HepG2 (cell line): ENCODE results near the gene DNAH8. TPM values are rescaled to one million over a fixed set of nuclear protein-coding genes. Genes with fewer than 3 reads are reported as not detected.

Experiments
- ATAC-seq: fragments of 200-7000 bp; cut with Tn5 transposase; 3 replicates; pipeline ENCODE4 v1.9.1; 2020; ENCODE audit warnings: mild to moderate bottlenecking, moderate library complexity
- BruUV-seq: library from RNA; stranded (reverse); fragments of 400-500 nt; replicated peaks from 2 replicates; lab custom pipeline; 2021; lab: Mats Ljungman, UMichigan
- CTCF ChIA-PET: fragments of 300-600 bp; formaldehyde crosslinking; extraction: SDS; loops from one replicate; lab custom pipeline; 2021; ENCODE audit warnings: low total read pairs, inconsistent platforms, low intra/inter-chr PET ratio; lab: Yijun Ruan, JAX
- POLR2A ChIA-PET: fragments of 350-600 bp; sonication (Branson Sonifier 250); formaldehyde crosslinking; loops from one replicate; lab custom pipeline; 2020; ENCODE audit warnings: antibody characterized with exemption, inconsistent platforms; lab: Yijun Ruan, JAX
- DNase-seq: peaks from one replicate; pipeline ENCODE4 v3.0.0-alpha.2; 2015; ENCODE audit warnings: low spot score
- FAIRE-seq: peaks from 3 replicates; lab custom pipeline; 2011; peaks lifted over from hg19 to GRCh38; lab: Jason Lieb, UNC
- H2AFZ ChIP-seq: one replicate; pipeline ENCODE4 v1.6.1; 2011; ENCODE audit warnings: low read length, inconsistent platforms
- H3K27ac ChIP-seq: fragments of 300-600 bp; 3 replicates; pipeline ENCODE4 v1.8.0; 2011; ENCODE audit warnings: mixed run types, mild to moderate bottlenecking, mixed read lengths, low read length, inconsistent platforms; ENCODE audit not compliant: insufficient read depth; ENCODE audit errors: extremely low read length
- H3K27me3 ChIP-seq, 2 experiments: fragments of 200-600 bp in 1 of 2; 2 replicates in 1 of 2; 3 replicates in 1 of 2; pipeline versions ENCODE4 v1.6.0 to v1.8.0; 2011; ENCODE audit warnings: low read length in 2 of 2, mild to moderate bottlenecking in 2 of 2, moderate library complexity in 2 of 2, inconsistent platforms in 1 of 2; ENCODE audit not compliant: insufficient read depth in 2 of 2, control insufficient read depth in 1 of 2
- H3K36me3 ChIP-seq, 2 experiments: fragments of 200-600 bp in 1 of 2; replicated peaks in 1 of 2; 2 replicates in 1 of 2; 3 replicates in 1 of 2; pipeline versions ENCODE4 v1.5.1 to v1.8.0; 2011; ENCODE audit warnings: low read length in 2 of 2, inconsistent platforms in 1 of 2; ENCODE audit not compliant: insufficient read depth in 2 of 2, control insufficient read depth in 1 of 2
- H3K4me1 ChIP-seq: 2 replicates; pipeline ENCODE4 v1.5.1; 2012; ENCODE audit warnings: low read length, inconsistent platforms; ENCODE audit not compliant: insufficient read depth
- H3K4me2 ChIP-seq: 2 replicates; pipeline ENCODE4 v1.6.0; 2011; ENCODE audit warnings: low read depth, low read length, inconsistent platforms
- H3K4me3 ChIP-seq, 3 experiments: fragments of 200-600 bp in 1 of 3; sonication (generic), shearing (Covaris generic) in 1 of 3; replicated peaks in 1 of 3; 2 replicates each; pipeline ENCODE4 v1.5.1; 2011 to 2016; ENCODE audit warnings: low read length in 3 of 3, inconsistent platforms in 2 of 3, low read depth in 2 of 3, mild to moderate bottlenecking in 2 of 3, control low read depth in 1 of 3, mixed read lengths in 1 of 3; ENCODE audit not compliant: insufficient read depth in 1 of 3
- H3K79me2 ChIP-seq: one replicate; pipeline ENCODE4 v1.6.1; 2011; ENCODE audit warnings: low read length, inconsistent platforms; ENCODE audit not compliant: insufficient read depth
- H3K9ac ChIP-seq: 2 replicates; pipeline ENCODE4 v1.6.0; 2011; ENCODE audit warnings: mild to moderate bottlenecking, low read depth, low read length, inconsistent platforms; ENCODE audit not compliant: insufficient read depth
- H3K9me3 ChIP-seq: 2 replicates; pipeline ENCODE4 v1.5.1; 2012; ENCODE audit warnings: mild to moderate bottlenecking, low read length
- H4K20me1 ChIP-seq: 2 replicates; pipeline ENCODE4 v1.6.0; 2011; ENCODE audit warnings: inconsistent platforms, mild to moderate bottlenecking, low read length, moderate library complexity; ENCODE audit not compliant: insufficient read depth
- HOXD1 ChIP-seq: sonication (generic); formaldehyde crosslinking; IDR thresholded peaks from 2 replicates; pipeline ENCODE4 v1.5.0; 2020; ENCODE audit warnings: missing genetic modification reagents
- IKZF4 ChIP-seq: sonication (generic); formaldehyde crosslinking; IDR thresholded peaks from 2 replicates; pipeline ENCODE4 v1.5.1; 2020; ENCODE audit warnings: borderline replicate concordance, mild to moderate bottlenecking, low read depth, missing genetic modification reagents; ENCODE audit errors: not compliant biosample characterization
- MTF1 ChIP-seq: sonication (generic); formaldehyde crosslinking; IDR thresholded peaks from 2 replicates; pipeline ENCODE4 v1.5.0; 2020; ENCODE audit warnings: missing genetic modification reagents
- PRPF4 ChIP-seq: fragments of 200-400 bp; formaldehyde crosslinking; IDR thresholded peaks from 2 replicates; pipeline ENCODE4 v1.6.1; 2016; ENCODE audit warnings: low read length, low read depth; ENCODE audit not compliant: poor library complexity, severe bottlenecking
- RFX1 ChIP-seq: fragments of 450-650 bp; IDR thresholded peaks from 2 replicates; pipeline ENCODE4 v1.6.1; 2017
- RFX3 ChIP-seq: IDR thresholded peaks from 2 replicates; pipeline ENCODE4 v1.6.1; 2016; ENCODE audit warnings: missing biosample characterization, missing genetic modification reagents
- RFXAP ChIP-seq: sonication (generic); formaldehyde crosslinking; IDR thresholded peaks from 2 replicates; pipeline ENCODE4 v1.4.0; 2020; ENCODE audit warnings: missing genetic modification reagents, borderline replicate concordance
- SAP130 ChIP-seq: IDR thresholded peaks from 2 replicates; pipeline ENCODE4 v1.6.1; 2016; ENCODE audit warnings: low read depth
- THYN1 ChIP-seq: sonication (generic); formaldehyde crosslinking; IDR thresholded peaks from 2 replicates; pipeline ENCODE4 v1.8.1; 2023; ENCODE audit warnings: low read depth, mild to moderate bottlenecking, moderate library complexity, missing genetic modification reagents, borderline replicate concordance
- ZNF317 ChIP-seq: sonication (generic); formaldehyde crosslinking; IDR thresholded peaks from 2 replicates; pipeline ENCODE4 v1.5.0; 2020; ENCODE audit warnings: mild to moderate bottlenecking, missing genetic modification reagents
- ZNF720 ChIP-seq: sonication (generic); formaldehyde crosslinking; IDR thresholded peaks from 2 replicates; pipeline ENCODE4 v1.4.0; 2020; ENCODE audit warnings: missing genetic modification reagents
- ZSCAN12 ChIP-seq: sonication (generic); formaldehyde crosslinking; IDR thresholded peaks from 2 replicates; pipeline ENCODE4 v1.9.0; 2021; ENCODE audit warnings: mild to moderate bottlenecking, missing genetic modification reagents
- WGBS: methylation state at CpG from one replicate; pipeline ENCODE4 v1.1.6; 2017; ENCODE audit warnings: low lambda C conversion rate; 5-methylcytosine and 5-hydroxymethylcytosine counted together
- in situ Hi-C: cut with HindIII; loops from 2 replicates; pipeline ENCODE4 v1.10.0; 2017; ENCODE audit warnings: low pct_unique_long_range_greater_than_20kb; ENCODE audit not compliant: extremely low pct_ligation_motif_present
- intact Hi-C: fragments of 100-400 bp; cut with micrococcal nuclease; formaldehyde crosslinking; loops from one replicate; pipeline ENCODE4 v1.10.0; 2022; ENCODE audit not compliant: unreplicated experiment
- polyA plus RNA-seq, 8 experiments: library from polyadenylated mRNA; depleted of rRNA in 3 of 8; stranded (reverse) in 7 of 8; unstranded in 1 of 8; fragments of >200 nt; fragmentation: Illumina TruSeq in 4 of 8; extraction: Trizol in 4 of 8; gene quantifications; 2 replicates each; pipeline versions ENCODE4 v1.2.1 to v1.2.3, GENCODE V29; 2011 to 2016; ENCODE audit warnings: low read depth in 4 of 8, missing spikeins in 1 of 8, mixed read lengths in 1 of 8; ENCODE audit not compliant: insufficient read depth in 1 of 8
- total RNA-seq, 5 experiments: library from RNA; depleted of rRNA; stranded (reverse); fragments of >200 nt; fragmentation: Illumina TruSeq; extraction: Trizol; gene quantifications; 2 replicates each; pipeline ENCODE4 v1.2.3, GENCODE V29; 2016; ENCODE audit warnings: low read depth in 1 of 5
- TF ChIP-seq, protein P1 (sequence below): IDR thresholded peaks from 2 replicates; pipeline ENCODE4 v1.6.1; 2016; ENCODE audit warnings: low read depth, borderline replicate concordance
- TF ChIP-seq, protein P2 (sequence below): sonication (generic); formaldehyde crosslinking; IDR thresholded peaks from 2 replicates; pipeline ENCODE4 v1.8.0; 2022; ENCODE audit warnings: low read depth, missing genetic modification reagents
- TF ChIP-seq, protein P3 (sequence below): sonication (generic); formaldehyde crosslinking; IDR thresholded peaks from 2 replicates; pipeline ENCODE4 v1.4.0; 2020; ENCODE audit warnings: missing genetic modification reagents
- TF ChIP-seq, protein P4 (sequence below): IDR thresholded peaks from 2 replicates; pipeline ENCODE4 v1.6.1; 2016
- TF ChIP-seq, protein P5 (sequence below): sonication (generic); formaldehyde crosslinking; conservative IDR thresholded peaks from 2 replicates; pipeline ENCODE4 v1.8.0; 2022; ENCODE audit warnings: mild to moderate bottlenecking, moderate library complexity, missing genetic modification reagents
- TF ChIP-seq, protein P6 (sequence below): sonication (generic); formaldehyde crosslinking; IDR thresholded peaks from 2 replicates; pipeline ENCODE4 v1.5.0; 2020; ENCODE audit warnings: mild to moderate bottlenecking, missing genetic modification reagents, moderate library complexity

Gene DNAH8
- total and polyA plus RNA-seq, 2 of the 13 experiments (the other 11 are each of a cell fraction or from before 2014, with no cell fraction given) = not detected

DNA sequence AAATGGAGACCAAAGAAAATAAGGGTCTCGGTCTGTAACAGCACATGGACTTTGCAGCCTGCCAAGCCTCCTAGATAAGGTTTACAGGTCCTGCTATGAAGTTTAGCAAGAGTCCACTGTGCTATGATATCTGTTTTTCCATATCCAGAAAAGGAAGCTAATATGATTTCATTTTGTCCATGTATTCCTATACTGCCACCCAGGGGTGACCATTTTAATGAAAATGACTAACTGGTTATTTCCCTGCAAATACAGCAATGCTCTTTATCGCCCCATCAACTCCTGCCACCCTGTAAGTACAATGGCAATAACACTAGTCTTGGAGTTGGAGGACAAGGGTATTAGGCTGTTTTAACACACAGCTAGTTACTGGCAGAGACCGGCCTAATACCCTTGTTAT, 218.3 kb downstream of the DNAH8 start (continued):
- TF ChIP-seq, protein P1, sequence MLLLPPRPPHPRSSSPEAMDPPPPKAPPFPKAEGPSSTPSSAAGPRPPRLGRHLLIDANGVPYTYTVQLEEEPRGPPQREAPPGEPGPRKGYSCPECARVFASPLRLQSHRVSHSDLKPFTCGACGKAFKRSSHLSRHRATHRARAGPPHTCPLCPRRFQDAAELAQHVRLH (CRISPR knock-in tag) = no peak
- TF ChIP-seq, protein P2, sequence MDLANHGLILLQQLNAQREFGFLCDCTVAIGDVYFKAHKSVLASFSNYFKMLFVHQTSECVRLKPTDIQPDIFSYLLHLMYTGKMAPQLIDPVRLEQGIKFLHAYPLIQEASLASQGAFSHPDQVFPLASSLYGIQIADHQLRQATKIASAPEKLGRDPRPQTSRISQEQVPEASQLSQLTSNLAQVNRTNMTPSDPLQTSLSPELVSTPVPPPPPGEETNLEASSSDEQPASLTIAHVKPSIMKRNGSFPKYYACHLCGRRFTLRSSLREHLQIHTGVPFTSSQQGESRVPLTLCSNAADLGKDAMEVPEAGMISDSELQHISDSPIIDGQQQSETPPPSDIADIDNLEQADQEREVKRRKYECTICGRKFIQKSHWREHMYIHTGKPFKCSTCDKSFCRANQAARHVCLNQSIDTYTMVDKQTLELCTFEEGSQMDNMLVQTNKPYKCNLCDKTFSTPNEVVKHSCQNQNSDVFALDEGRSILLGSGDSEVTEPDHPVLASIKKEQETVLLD (CRISPR knock-in tag) = no peak
- no peak for TF ChIP-seq HOXD1 (CRISPR knock-in tag)

DNA sequence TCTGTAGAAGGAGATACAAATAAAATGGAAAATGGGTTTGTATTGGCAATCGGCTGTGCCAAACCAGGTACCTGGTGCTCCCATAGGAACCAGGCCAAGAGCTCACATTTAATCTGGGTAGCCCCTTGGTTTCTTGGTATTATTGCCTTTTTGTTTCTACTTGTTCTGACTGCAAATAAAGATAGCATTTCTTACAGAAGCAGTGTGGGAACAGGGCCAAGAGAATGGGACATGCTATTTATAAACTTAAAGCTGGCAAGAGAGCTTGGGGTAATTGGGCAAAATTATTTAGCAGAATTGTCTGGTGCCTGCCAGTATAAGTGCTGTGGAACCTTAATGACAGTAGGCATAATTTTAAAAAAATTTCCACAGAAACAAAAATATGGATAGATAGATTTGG, 219.9 kb downstream of the DNAH8 start:
- FAIRE-seq = no peak
- Histone ChIP-seq H3K27me3 (no peaks in the 10 kb centered on the region), H3K9ac (no peak overlapping the region), H3K9me3 (no peaks in the 10 kb centered on the region), H3K4me1 (no peaks in the 10 kb centered on the region), H3K4me2 (no peak overlapping the region), H3K36me3 (no peaks in the 10 kb centered on the region), H3K4me3 (no peak overlapping the region), H3K27ac (no peak overlapping the region), H2AFZ (no peak overlapping the region), H4K20me1 (no peaks in the 10 kb centered on the region), H3K79me2 (no peaks in the 10 kb centered on the region)
- in situ Hi-C loops = no loop called here
- 47% methylated on average over 1 of the region's 1 CpG for WGBS
- DNase-seq = no peak
- ATAC-seq = no peak
- intact Hi-C loops = no loop called here
- ChIA-PET CTCF (no interaction called here), POLR2A (no interaction called here)
- no TSS peak for BruUV-seq
- TF ChIP-seq ZSCAN12 (no peak), MTF1 (CRISPR knock-in tag) (no peak), PRPF4 (no peak), IKZF4 (no peak), SAP130 (CRISPR knock-in tag) (no peak), THYN1 (CRISPR knock-in tag) (no peak), RFX3 (CRISPR knock-in tag) (no peak), RFX1 (no peak), ZNF317 (CRISPR knock-in tag) (no peak), ZNF720 (CRISPR knock-in tag) (no peak), RFXAP (no peak)
- TF ChIP-seq, protein P3, sequence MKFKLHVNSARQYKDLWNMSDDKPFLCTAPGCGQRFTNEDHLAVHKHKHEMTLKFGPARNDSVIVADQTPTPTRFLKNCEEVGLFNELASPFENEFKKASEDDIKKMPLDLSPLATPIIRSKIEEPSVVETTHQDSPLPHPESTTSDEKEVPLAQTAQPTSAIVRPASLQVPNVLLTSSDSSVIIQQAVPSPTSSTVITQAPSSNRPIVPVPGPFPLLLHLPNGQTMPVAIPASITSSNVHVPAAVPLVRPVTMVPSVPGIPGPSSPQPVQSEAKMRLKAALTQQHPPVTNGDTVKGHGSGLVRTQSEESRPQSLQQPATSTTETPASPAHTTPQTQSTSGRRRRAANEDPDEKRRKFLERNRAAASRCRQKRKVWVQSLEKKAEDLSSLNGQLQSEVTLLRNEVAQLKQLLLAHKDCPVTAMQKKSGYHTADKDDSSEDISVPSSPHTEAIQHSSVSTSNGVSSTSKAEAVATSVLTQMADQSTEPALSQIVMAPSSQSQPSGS (CRISPR knock-in tag) = no peak
- TF ChIP-seq, protein P4, sequence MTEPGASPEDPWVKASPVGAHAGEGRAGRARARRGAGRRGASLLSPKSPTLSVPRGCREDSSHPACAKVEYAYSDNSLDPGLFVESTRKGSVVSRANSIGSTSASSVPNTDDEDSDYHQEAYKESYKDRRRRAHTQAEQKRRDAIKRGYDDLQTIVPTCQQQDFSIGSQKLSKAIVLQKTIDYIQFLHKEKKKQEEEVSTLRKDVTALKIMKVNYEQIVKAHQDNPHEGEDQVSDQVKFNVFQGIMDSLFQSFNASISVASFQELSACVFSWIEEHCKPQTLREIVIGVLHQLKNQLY = no peak
- TF ChIP-seq, protein P5, sequence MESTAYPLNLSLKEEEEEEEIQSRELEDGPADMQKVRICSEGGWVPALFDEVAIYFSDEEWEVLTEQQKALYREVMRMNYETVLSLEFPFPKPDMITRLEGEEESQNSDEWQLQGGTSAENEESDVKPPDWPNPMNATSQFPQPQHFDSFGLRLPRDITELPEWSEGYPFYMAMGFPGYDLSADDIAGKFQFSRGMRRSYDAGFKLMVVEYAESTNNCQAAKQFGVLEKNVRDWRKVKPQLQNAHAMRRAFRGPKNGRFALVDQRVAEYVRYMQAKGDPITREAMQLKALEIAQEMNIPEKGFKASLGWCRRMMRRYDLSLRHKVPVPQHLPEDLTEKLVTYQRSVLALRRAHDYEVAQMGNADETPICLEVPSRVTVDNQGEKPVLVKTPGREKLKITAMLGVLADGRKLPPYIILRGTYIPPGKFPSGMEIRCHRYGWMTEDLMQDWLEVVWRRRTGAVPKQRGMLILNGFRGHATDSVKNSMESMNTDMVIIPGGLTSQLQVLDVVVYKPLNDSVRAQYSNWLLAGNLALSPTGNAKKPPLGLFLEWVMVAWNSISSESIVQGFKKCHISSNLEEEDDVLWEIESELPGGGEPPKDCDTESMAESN (CRISPR knock-in tag) = no peak
- TF ChIP-seq, protein P6, sequence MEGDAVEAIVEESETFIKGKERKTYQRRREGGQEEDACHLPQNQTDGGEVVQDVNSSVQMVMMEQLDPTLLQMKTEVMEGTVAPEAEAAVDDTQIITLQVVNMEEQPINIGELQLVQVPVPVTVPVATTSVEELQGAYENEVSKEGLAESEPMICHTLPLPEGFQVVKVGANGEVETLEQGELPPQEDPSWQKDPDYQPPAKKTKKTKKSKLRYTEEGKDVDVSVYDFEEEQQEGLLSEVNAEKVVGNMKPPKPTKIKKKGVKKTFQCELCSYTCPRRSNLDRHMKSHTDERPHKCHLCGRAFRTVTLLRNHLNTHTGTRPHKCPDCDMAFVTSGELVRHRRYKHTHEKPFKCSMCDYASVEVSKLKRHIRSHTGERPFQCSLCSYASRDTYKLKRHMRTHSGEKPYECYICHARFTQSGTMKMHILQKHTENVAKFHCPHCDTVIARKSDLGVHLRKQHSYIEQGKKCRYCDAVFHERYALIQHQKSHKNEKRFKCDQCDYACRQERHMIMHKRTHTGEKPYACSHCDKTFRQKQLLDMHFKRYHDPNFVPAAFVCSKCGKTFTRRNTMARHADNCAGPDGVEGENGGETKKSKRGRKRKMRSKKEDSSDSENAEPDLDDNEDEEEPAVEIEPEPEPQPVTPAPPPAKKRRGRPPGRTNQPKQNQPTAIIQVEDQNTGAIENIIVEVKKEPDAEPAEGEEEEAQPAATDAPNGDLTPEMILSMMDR (CRISPR knock-in tag) = no peak
